Activated CD8-positive, alpha-beta memory T cell treated with anti-CD3 and anti-CD28 coated beads for 1 hour (primary cell): ENCODE measurements around the gene FOXL3.
"Not testable (repeated sequence)": the region's sequence is repeated elsewhere in the genome, so short reads cannot be mapped to it uniquely, and the experiment has no call there.

Source experiments
- DNase-seq, 2 donors: peaks; one replicate each; pipeline ENCODE4 v3.0.0-alpha.2; 2020; ENCODE audit warnings: low read depth in 1 of 2; ENCODE audit errors: extremely low read depth in 1 of 2

Gene FOXL3

DNA sequence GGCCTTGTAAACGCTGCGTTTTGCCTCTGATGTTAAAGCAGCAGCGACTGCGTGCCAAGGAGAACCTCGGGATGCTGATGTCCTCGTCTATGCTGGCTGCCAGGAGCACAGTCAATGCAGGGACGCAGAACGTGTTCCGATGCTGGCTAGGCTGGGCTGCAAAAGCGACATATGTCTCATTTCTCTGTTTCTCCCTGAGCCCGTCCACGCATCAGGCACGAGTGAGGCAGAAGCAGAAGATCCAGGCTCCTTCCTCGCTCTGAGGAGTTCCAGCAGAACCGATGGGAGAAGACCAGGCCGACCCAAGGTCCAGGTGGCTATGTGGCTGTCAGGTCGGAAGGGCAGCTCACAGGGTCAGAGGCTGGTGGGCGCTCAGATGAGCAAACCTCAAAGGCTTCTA lies 3.7 kb upstream of the FOXL3 start:
- no peak for DNase-seq

DNA sequence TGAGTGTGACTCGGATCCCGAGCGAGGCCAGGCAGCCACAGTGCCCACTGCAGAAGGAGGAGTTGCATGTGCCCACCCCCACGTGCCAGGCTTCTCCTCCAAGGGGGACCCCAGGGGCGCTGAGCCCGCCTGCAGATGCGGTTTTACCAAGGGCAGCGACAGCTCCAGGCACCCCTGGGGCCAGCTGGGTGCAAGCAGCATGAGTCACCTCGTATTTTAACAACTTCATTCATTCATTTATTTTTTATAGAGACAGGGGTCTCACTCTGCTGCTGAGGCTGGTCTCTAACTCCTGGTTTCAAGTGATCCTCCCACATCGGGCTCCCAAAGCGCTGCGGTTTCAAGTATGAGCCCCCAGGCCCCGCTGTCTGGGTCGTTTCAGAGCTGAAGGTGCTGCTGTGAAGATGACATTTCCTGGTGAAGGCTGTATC lies 1.3 kb upstream of the FOXL3 start:
- DNase-seq, result no peak

DNA sequence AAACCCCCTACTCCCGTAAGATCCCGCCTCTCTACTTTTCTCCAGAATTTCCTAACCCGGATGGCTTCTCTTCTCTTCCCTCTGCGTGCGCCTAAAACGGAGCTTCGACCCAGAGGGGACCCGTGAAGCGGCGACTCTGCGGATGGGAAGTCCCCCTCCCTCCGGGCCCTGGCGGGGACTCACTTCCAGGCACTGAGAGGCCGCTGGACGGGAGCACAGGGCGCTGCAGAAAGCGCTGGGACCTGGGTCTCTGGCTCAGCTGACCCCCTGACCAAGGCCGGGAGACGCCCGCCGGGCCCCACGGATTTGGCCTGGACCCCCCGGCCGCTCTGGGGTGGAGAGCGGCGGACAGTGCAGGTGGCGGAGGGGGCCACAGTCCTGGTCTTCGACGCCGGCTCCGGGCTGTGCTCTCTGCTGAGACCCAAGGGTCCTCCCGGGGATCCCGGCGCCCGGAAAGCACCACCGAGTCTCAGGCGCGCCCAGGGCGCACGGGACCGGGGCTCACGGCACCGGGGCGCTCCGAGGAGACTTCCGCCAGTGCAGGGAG lies 688 bp upstream of the FOXL3 start:
- no peak for DNase-seq

DNA sequence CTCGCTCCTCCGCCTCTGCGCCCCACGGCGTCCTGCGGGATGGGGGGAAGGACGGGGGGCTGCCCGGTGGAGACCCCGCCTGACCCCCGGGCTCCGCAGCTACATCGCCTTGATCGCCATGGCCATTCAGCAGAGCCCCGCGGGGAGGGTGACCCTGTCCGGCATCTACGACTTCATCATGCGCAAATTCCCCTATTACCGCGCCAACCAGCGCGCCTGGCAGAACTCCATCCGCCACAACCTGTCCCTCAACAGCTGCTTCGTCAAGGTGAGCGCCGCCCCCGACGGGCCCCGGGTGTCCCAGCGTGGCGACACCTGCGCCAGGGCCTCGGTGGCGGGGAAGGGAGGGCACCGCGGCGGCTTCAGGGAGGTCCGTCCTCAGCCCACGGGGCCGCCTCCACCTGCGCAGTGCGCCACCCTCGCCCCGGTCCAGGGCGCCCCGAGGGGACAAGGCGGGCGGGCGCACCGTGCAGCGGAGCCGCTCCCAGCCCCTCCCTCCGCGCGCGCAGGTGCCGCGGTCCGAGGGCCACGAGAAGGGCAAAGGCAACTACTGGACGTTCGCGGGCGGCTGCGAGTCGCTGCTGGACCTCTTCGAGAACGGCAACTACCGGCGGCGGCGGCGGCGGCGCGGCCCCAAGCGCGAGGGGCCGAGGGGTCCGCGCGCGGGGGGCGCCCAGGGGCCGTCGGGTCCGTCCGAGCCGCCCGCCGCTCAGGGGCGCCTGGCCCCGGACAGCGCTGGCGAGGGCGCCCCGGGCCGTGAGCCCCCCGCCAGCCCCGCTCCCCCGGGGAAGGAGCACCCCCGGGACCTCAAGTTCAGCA lies 793 bp downstream of the FOXL3 start:
- no peak for DNase-seq

DNA sequence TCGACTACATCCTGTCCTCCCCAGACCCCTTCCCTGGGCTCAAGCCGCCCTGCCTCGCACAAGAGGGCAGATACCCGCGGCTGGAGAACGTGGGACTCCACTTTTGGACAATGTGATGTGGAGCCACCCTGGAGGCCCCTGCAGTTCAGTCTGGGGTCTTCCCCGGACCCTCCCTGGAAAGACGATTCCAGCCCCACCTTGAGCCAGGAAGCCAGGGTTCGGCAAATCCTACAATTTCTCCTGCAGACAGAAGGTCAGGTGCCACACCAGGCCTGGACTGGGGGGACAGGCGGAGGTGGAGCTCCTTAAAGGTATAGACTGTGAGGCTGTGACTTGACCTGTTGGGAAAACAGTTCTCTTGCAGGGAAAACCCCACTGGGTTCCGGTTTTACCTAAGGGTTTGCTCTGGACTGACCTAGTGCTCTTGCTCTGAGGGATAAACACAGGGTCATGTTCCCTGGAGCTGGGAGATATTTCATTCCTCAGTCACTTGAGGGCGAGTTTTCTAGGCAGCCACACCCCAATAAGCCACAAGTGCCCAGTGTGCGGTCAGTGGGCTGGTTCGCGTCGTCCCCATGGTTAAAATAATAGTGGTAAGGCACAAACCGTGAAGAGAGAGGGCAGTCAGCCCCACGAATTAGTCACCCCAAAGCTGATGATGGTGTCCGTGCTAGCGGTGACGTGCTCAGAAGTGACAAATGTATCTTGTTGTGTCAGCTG lies 1.6 kb downstream of the FOXL3 start:
- DNase-seq, result no peak

DNA sequence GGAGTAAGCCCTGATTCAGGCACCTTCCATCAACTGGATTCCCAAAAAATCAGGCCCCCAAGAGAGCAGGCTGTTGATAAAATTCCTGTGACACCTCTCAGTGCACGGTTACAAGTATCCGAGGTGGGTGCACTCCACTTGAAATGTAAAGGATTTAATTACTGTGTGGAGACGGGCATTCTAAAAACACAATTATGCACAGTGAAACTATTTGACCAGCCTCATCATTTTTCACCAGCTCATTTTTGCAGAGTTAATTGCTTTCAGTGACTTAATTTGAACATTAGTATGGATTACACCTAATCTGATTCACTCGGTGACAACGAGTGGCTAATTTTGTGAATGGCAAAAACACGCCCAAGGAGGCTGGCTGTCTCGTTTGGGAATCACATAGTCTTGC lies 2.3 kb downstream of the FOXL3 start:
- DNase-seq, result no peak

DNA sequence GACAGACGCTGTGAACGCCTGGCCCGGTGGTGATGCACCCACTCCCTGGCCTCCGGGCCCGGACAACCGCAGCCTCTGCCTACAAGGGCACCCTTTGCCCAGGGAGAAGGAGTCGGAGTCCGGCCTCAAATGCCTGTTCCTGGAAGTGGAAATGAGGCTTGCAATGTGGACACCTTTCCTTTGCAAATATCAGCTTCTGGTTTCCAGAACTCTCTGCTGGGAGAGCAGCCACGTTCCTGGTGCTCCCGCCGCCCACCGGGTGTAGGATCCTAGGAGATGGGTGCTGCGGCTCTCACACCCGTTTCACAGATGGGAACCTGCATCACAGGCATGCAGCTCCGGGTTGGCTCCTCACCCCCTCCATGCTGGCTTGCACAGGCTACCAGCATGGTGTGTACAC lies 2.9 kb downstream of the FOXL3 start:
- DNase-seq, result no peak

DNA sequence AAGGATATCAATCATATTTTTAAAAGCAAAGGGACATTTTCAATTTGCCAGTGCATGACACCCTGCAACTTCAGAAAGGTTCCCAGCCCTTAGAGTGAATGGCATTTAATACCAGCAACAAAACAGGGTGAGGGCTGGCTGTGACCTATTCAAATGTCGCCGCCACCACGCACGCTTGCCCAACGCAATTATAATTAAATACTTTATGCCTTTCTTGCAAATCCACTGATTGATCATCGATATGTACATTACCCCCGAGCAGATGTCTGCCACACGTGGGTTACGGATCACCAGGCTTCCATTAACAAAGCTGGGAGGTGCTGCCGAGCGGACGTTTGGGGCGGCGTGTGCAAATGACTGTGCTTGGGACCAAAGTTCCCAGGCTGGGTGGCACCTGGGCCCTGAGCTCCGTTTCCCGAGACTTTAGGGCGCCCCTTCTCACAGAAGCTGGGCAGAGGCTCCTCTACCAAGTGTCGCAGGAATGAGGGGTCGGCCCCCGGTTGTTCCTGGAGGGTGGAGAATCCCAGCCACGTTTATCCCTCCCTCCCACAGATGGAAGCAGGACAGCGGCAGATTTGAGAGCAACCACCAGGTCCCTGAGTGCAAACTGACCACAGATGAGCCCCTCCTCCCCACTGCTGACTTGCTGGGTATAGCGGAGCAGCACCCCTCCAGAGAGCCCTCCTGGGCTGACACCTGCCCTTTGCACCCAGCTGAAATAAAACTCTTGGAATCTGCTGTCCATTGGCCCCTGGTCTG lies 3.9 kb downstream of the FOXL3 start:
- DNase-seq, result no peak

DNA sequence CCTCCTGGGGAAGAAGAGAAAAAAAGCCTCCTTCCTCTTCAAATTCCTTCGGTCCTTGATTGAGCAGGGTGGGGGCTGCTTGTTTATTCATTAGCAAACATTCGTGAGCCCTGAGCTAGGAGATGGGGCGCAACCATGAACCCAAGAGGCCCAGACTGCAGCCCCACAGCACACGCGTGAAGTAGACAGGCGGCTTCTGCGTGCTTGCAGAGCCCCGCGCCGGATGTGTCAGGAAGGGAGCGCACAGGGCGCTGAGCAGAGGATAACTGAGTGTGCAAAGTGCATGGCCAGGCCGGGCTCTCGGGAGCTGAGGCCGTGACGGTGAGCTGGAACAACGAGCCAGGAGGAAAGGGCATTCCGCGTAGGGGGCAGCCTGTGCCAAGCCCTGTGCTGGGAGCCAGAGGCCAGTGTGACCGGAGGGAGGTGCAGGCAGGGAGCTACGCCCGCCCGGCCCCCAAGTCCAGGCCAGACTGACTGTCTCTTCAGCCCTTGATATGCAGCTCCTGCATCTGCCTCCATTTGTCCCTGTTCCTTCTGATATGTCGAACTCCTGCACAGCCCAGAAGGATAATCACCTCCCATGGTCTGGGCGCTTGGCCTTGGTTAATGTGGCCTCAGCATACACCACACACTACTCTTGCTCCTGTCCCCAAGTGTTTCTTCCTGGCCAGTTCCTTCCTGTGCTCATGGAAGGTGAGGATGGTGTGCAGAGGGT lies 4.6 kb downstream of the FOXL3 start:
- DNase-seq, result no peak

DNA sequence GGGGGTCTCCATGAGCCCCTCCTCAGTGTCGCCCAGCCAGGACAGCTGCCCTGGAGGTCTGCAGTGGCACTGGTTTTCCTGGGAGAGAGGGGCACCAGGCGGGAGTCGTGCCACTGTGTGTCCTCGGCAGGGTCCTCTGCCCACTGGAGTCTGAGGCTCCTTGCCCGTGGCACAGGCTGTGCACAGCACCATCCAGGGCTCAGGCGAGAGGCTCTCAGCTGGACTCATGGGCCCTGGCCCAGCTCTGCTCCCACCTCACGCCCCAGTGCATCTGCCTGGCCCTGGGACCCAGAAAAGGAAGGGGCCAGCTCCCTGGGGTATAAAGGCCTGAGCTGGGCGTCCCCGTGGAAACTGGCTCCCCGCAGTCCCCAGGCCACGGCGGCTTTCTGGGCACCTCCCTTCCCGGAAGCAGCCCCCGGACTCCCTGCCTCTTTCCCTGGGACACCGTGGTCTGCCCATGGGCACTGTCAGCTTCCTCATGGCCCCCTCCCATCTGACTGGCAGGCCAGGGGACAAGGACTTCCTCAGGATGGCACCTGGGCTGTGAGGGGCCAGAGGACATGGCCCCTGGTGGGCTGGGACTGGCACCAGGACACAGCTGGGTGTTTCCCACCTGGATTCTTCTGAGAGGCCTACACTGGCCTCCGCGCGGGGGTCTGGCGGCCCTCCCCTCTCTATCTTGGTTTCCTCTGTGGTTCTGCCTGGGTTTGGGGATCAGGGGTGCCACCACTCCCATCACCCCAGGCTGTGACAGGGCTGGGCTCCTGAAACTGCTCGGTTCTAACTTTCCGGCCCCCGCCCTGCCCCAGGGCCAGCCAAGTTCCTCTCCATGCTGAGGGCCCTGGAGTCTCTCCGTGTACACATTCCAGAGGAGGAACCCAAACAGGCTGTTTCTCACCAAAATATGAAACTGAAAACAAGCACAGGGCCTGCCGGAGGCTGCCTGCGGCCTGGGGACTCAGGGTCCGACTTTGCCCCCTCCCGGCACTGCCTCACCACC lies 5.5 kb downstream of the FOXL3 start:
- no peak for DNase-seq

DNA sequence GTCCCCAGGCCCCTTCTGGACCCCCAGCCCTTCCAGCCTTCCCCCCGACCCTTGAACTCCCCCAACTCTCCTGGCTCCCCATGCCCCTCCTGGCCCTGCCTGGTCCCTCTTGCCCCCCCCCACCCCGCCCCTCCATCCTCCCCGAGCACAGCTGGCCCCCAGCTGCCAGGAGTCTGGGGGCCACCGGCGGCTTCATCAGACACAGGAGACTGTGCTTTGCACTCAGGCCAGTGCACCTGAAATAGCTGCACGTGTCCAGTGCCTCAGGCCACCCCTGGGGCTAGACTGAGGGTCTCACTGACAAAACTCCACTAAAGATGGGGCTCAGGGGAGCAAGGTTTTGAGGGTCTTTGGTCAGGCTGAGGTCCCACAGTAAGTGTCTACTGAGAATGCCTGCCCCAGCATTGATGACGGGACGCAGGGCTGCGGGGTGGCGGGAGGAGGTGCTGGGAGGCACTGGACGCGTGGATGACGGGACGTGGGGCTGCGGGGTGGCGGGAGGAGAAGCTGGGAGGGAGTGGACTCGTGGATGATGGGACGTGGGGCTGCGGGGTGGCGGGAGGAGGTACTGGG lies 6.5 kb downstream of the FOXL3 start:
- no peak for DNase-seq

DNA sequence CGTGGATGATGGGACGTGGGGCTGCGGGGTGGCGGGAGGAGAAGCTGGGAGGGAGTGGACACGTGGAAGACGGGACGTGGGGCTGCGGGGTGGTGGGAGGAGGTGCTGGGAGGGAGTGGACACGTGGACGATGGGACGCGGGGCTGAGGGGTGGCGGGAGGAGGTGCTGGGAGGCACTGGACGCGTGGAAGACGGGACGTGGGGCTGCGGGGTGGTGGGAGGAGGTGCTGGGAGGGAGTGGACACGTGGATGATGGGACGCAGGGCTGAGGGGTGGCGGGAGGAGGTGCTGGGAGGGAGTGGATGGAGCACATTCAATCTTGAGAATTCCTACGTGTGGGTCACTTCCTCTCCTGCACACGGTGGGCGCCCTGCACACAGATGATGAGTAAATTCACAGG lies 7.2 kb downstream of the FOXL3 start:
- DNase-seq, result not testable (repeated sequence)

DNA sequence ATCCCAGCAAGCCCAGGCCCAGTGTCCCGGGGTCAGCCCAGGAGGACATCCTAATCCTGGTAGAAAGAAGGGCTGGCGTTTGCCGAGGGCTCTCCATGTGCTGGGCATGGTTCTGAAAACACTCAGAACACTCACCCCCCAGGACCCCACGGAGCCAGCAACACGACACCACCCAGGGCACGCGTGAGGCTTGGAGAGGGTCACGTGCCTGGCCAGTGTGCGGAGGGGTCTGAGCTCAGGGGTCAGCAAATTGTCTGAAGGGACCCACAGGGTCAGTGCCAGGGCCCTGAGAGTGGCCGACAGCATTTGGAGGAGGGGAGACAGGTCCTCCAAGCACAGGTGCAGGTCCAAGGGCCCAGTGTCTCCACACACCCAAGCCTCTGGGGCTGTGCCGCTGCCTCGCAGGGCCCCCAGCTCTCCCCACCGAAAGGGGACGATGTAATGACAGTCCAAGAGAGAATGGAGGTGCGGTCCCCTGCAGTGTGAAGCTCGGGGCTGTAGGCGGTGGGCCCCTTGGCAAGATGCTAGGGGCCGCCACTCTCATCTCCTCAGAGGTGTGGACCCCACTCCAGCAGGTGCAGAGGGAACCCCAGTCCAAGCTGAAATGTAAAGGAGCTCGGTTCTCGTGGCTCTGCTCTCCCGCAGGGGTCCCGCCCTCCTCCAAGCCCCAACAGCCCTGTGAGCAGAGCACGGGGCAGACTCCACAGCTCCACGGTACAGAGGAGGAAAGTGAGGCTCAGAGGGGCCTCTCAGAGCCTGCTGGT lies 7.8 kb downstream of the FOXL3 start:
- DNase-seq, result no peak

DNA sequence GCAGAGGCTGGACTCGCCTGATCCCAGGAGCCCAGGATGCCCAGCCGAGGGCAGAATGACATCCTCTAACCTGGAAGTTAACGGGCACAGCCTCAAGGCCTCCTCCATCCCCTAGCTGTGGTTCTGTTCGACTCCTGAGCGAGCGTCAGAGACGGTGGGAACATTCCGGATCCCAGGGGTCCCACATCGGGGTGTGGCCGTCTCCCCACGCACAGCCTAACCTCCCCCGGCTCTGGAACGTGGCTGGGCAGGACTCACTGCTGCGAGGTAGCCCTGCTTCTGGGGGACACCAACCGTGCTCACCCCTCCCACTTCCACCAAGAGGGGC lies 8.4 kb downstream of the FOXL3 start:
- DNase-seq, result no peak

DNA sequence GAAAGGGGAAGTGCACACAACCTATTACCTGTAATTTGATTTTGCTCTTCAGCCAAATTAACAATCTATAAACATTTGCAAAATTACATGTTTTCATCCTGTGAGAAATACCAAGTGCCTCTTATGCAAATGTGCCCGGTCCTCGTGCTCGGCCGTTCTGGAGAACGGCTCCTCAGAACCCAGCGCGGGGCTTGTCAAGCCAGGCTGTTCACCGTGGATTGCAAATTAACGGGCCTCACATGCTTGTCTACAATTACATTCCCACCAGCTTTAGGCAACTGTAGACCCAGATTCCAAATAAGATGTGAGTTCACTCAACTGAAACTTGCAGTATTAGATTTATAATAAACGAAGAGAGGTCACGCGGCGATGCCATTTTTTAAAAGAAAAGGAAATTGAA lies 8.8 kb downstream of the FOXL3 start:
- DNase-seq, result no peak

DNA sequence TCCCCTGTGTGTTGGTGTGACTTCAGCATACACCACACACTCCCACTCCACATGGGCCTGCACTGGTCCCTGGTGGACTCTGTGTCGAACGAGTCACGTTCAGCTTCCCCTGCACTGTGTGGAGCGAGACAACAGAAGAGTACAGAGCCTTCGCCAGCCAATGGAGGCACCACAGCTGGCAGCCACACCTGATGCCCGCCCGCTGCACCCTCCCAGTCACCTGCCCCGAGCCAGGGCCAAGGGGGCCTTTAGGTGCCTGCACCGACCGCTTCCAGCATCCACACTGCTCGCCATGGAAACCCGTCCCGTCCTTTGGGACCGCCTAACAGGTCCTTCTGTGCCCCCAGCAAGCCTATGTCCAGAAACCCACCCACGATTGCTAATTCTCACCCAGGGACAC lies 9.2 kb downstream of the FOXL3 start:
- no peak for DNase-seq

DNA sequence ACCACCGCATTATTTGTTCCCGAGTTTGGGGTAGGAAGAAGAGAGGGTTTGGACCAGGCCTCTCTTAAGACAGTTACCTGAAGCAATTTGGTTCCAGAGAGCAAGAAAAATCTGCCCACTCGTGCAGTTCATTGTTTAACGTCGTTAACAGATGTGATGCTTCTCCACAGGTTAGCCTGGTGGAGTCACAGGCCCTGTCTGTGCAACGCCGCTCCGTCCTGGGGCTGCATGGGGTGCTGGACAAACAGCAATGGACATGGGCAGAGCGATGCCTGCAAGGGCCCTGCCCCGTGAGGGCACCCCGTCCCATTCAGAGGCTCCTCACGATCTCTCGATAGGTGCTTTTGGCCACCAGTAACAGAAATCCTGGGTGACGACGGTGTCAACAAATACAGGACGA lies 9.7 kb downstream of the FOXL3 start:
- no peak for DNase-seq

DNA sequence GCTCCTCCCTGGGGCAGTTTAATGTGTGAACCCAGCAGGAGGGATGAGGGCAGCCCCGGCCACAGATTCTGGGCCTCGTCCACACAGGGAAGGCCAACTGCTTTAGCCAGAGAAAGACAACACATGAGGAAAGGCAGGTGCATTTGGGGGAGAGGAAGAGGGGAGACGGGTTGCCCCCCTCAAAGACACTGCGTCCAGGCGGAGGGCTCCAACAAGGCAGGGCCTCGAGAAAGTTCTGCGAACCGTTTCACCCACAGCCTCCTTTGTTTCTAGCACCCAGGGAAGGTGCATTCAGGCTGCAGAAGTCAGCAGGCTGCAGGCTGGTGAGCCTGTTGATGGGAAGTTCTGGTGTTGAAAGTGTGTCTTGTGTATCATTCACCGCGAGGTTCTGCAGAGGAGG lies 10.1 kb downstream of the FOXL3 start:
- no peak for DNase-seq
